ENCODE measurements around the gene SLIT3.

The SLIT3 gene

DNA sequence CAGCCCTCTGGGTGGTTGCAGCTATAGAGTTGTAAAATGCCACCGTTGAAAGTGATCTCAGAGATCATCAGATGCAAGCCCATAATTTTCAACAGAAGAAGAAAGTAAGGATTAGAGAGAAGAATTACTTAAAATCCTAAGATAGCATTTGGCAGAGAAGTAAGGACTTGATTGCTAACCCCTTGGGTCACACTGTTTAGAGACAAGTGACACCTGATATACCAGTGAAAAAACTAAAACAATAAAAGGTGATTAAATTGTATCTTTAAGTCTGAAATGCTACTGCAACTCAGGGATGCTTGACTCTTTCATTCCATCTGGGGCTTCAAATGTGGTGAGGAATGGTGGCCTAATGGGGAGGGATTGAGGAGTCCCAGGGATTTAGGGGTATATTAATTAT lies 440.9 kb downstream of the SLIT3 start:
- no peaks in the 10 kb centered on the region for H3F3A ChIP-seq (ENCODE audit: control insufficient read depth, insufficient read depth)
- no peaks in the 10 kb centered on the region for H3K36me3 ChIP-seq (ENCODE audit: control insufficient read depth, low read length)
- TF ChIP-seq, protein P1, sequence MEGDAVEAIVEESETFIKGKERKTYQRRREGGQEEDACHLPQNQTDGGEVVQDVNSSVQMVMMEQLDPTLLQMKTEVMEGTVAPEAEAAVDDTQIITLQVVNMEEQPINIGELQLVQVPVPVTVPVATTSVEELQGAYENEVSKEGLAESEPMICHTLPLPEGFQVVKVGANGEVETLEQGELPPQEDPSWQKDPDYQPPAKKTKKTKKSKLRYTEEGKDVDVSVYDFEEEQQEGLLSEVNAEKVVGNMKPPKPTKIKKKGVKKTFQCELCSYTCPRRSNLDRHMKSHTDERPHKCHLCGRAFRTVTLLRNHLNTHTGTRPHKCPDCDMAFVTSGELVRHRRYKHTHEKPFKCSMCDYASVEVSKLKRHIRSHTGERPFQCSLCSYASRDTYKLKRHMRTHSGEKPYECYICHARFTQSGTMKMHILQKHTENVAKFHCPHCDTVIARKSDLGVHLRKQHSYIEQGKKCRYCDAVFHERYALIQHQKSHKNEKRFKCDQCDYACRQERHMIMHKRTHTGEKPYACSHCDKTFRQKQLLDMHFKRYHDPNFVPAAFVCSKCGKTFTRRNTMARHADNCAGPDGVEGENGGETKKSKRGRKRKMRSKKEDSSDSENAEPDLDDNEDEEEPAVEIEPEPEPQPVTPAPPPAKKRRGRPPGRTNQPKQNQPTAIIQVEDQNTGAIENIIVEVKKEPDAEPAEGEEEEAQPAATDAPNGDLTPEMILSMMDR (IDR thresholded peaks at IDR 0.05; ENCODE audit: low read depth, low read length, poor library complexity, severe bottlenecking) = no peak
- TF ChIP-seq EZH2phosphoT487 (IDR thresholded peaks at IDR 0.05; ENCODE audit: borderline replicate concordance, low read length) = no peak
- no peaks in the 10 kb centered on the region for H3K27me3 ChIP-seq (ENCODE audit: control insufficient read depth, low read length)
- H4K20me1 ChIP-seq (ENCODE audit: control insufficient read depth, insufficient read depth, low read depth, low read length) = no peaks in the 10 kb centered on the region
- H3K4me2 ChIP-seq (ENCODE audit: low read length) = no peak overlapping the region
- no peak overlapping the region for H3K27ac ChIP-seq (ENCODE audit: low read depth, low read length)
- H3K9me3 ChIP-seq (ENCODE audit: control insufficient read depth, insufficient read depth, low read length) = no peaks in the 10 kb centered on the region
- no peak overlapping the region for H3K4me3 ChIP-seq (ENCODE audit: low read length)
- no peaks in the 10 kb centered on the region for H3K4me1 ChIP-seq (ENCODE audit: control insufficient read depth, low read length)
- no peaks in the 10 kb centered on the region for H3K79me2 ChIP-seq (ENCODE audit: control insufficient read depth, low read length)
- no peaks in the 10 kb centered on the region for H3K9me2 ChIP-seq (replicated peaks; ENCODE audit: control insufficient read depth, low read length)

DNA sequence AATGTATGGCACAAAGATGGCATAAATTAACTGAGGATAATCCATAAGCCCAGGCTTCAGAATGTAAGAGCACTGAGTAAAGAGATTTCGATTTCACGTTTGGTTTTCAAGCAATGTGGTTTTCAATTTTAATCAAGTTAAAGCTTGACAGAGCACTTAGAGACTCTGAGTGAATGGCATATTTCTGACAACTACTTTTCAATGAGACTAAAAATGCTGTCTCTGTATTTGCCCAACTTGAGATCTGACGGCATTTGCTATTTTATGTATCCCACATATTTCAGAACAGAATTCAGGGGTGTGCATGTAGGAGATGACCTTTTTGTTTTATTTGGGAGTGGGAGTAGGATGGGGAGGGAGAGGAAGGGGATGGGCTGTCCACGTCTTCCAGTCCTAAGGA lies 441.5 kb downstream of the SLIT3 start:
- Histone ChIP-seq H4K20me1 (ENCODE audit: control insufficient read depth, insufficient read depth, low read depth, low read length) (no peaks in the 10 kb centered on the region), H3K9me3 (ENCODE audit: control insufficient read depth, insufficient read depth, low read length) (no peaks in the 10 kb centered on the region), H3F3A (ENCODE audit: control insufficient read depth, insufficient read depth) (no peaks in the 10 kb centered on the region), H3K4me3 (ENCODE audit: low read length) (no peak overlapping the region), H3K36me3 (ENCODE audit: control insufficient read depth, low read length) (no peaks in the 10 kb centered on the region), H3K4me1 (ENCODE audit: control insufficient read depth, low read length) (no peaks in the 10 kb centered on the region), H3K27me3 (ENCODE audit: control insufficient read depth, low read length) (no peaks in the 10 kb centered on the region), H3K4me2 (ENCODE audit: low read length) (no peak overlapping the region), H3K9me2 (replicated peaks; ENCODE audit: control insufficient read depth, low read length) (no peaks in the 10 kb centered on the region), H3K27ac (ENCODE audit: low read depth, low read length) (no peak overlapping the region), H3K79me2 (ENCODE audit: control insufficient read depth, low read length) (no peaks in the 10 kb centered on the region)
- TF ChIP-seq, protein P1 (IDR thresholded peaks at IDR 0.05; ENCODE audit: low read depth, low read length, poor library complexity, severe bottlenecking) = no peak
- TF ChIP-seq EZH2phosphoT487 (IDR thresholded peaks at IDR 0.05; ENCODE audit: borderline replicate concordance, low read length) = no peak

DNA sequence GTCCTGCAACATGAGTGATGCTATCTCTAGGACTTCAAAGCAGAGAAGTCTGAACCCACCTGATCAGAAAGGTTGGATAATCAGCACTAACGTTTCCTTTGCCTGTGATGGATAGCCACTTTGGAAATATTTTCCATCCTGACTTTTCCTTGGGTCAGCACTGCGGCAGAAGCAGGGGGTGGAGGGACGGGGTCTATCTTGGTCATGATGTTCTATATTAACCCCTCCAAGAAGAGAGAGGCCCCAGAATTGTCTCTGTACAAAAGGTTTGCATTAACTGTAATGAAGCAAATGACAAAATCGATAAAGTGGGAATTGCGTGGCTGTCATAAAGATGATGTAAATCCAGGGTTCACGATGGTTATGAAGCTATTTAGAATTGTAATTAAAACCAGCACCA lies 441.9 kb downstream of the SLIT3 start:
- Histone ChIP-seq H3K4me1 (ENCODE audit: control insufficient read depth, low read length) (no peaks in the 10 kb centered on the region), H3K27me3 (ENCODE audit: control insufficient read depth, low read length) (0 out of 2 replicates have a peak, but pooled peaks cover 3% of the 10 kb centered on the region), H3K9me2 (replicated peaks; ENCODE audit: control insufficient read depth, low read length) (no peaks in the 10 kb centered on the region), H3K27ac (ENCODE audit: low read depth, low read length) (no peak overlapping the region), H3F3A (ENCODE audit: control insufficient read depth, insufficient read depth) (no peaks in the 10 kb centered on the region), H3K9me3 (ENCODE audit: control insufficient read depth, insufficient read depth, low read length) (no peaks in the 10 kb centered on the region), H3K4me3 (ENCODE audit: low read length) (no peak overlapping the region), H3K36me3 (ENCODE audit: control insufficient read depth, low read length) (no peaks in the 10 kb centered on the region), H4K20me1 (ENCODE audit: control insufficient read depth, insufficient read depth, low read depth, low read length) (no peaks in the 10 kb centered on the region), H3K79me2 (ENCODE audit: control insufficient read depth, low read length) (no peaks in the 10 kb centered on the region), H3K4me2 (ENCODE audit: low read length) (no peak overlapping the region)
- TF ChIP-seq EZH2phosphoT487 (IDR thresholded peaks at IDR 0.05; ENCODE audit: borderline replicate concordance, low read length) = no peak
- TF ChIP-seq, protein P1 (IDR thresholded peaks at IDR 0.05; ENCODE audit: low read depth, low read length, poor library complexity, severe bottlenecking) = no peak

DNA sequence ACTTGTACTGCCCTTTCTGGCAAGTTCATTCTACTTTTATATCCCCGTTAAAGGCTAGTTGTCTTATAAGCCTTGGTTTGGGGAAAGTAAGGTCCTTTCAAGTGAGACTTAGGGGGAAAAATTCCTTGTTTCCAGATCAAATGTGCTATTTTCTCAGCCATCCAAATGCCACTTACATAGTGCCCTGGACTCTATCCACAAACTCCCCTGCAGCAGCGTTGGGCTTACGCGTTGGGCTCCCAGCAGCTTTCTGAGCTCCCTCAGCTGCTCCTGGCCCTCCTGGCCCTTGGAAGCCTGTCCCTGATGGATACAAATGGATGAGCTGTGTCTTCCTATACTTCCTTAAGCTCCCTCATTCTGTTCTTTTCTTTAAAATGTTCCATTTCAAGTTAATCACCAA lies 442.6 kb downstream of the SLIT3 start:
- Histone ChIP-seq H3K9me3 (ENCODE audit: control insufficient read depth, insufficient read depth, low read length) (no peaks in the 10 kb centered on the region), H4K20me1 (ENCODE audit: control insufficient read depth, insufficient read depth, low read depth, low read length) (no peaks in the 10 kb centered on the region), H3K27me3 (ENCODE audit: control insufficient read depth, low read length) (0 out of 2 replicates have a peak, but pooled peaks cover 6% of the 10 kb centered on the region), H3K79me2 (ENCODE audit: control insufficient read depth, low read length) (no peaks in the 10 kb centered on the region), H3K4me3 (ENCODE audit: low read length) (no peak overlapping the region), H3K4me2 (ENCODE audit: low read length) (no peak overlapping the region), H3K9me2 (replicated peaks; ENCODE audit: control insufficient read depth, low read length) (no peaks in the 10 kb centered on the region), H3K27ac (ENCODE audit: low read depth, low read length) (no peak overlapping the region), H3F3A (ENCODE audit: control insufficient read depth, insufficient read depth) (no peaks in the 10 kb centered on the region), H3K4me1 (ENCODE audit: control insufficient read depth, low read length) (no peaks in the 10 kb centered on the region), H3K36me3 (ENCODE audit: control insufficient read depth, low read length) (no peaks in the 10 kb centered on the region)
- TF ChIP-seq EZH2phosphoT487 (IDR thresholded peaks at IDR 0.05; ENCODE audit: borderline replicate concordance, low read length) = no peak
- TF ChIP-seq, protein P1 (IDR thresholded peaks at IDR 0.05; ENCODE audit: low read depth, low read length, poor library complexity, severe bottlenecking) = no peak

All from DOHH2 (cell line).